ENCODE measurements around the gene JPT2.

JPT2 gene

DNA sequence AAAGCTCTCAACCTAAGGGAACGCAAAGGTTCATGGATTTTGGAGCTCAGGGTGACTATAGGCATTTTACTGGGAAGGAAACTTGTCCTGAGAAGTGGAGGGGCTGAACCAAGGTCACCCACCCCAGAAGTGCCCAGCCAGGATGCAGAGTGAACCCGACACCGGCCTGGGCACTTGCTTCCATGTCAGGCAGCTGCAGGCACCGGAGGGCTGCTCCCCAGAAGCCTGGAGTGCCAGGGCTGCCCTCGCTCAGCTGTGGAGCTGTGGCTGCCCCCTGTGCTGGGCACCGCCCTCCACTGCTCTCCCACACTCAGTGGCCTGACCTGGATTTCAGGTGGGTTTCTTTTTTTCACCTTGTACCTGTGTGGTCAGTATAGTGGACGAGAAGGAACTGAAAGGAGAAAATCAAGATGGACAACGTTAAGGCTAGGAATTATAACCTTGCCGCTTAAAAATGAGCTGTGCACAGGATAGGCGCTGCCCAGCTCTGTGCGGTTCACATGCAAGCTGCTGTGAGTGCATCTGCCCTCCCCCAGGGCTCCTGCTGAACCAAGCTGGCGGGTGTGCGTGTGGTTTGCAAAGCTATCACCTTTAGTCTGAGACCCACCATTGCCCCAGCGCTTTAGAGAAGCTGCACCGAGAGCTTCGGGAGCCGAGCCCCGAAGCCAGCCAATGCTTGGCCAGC is 30.1 kb downstream of the JPT2 start:
- TF ChIP-seq CTCF (IDR thresholded peaks at IDR 0.05; ENCODE audit: low read depth, low read length), result no peak
- H3K4me3 ChIP-seq (ENCODE audit: low read depth, low read length), result peak overlapping the region; percentile 13

DNA sequence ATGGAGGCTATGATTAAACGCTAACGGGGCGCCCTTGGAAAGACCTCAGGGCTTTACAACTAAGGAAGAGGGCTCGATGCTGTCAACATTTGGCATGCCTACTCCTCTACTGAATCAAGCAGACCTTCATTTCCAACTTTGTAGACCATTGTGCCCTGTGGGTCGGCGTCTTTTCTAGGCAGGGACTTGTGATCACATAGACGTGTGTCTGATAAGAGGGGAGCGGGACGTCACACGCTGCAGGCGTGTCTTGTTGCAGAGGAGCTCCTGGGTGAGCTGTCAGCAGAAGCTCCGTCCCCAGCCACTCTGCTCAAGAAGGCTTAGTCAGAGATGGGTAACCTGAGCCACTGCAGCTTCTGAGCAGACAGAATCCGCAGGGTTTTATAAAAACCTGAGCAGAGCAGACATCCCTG is 30.7 kb downstream of the JPT2 start:
- no peak for TF ChIP-seq CTCF (IDR thresholded peaks at IDR 0.05; ENCODE audit: low read depth, low read length)
- H3K4me3 ChIP-seq (ENCODE audit: low read depth, low read length), result no peak overlapping the region

GRCh38 chr16:1709356-1709755 is 31.3 kb downstream of the JPT2 start:
- no peak for TF ChIP-seq CTCF (IDR thresholded peaks at IDR 0.05; ENCODE audit: low read depth, low read length)
- no peak overlapping the region for H3K4me3 ChIP-seq (ENCODE audit: low read depth, low read length)

DNA sequence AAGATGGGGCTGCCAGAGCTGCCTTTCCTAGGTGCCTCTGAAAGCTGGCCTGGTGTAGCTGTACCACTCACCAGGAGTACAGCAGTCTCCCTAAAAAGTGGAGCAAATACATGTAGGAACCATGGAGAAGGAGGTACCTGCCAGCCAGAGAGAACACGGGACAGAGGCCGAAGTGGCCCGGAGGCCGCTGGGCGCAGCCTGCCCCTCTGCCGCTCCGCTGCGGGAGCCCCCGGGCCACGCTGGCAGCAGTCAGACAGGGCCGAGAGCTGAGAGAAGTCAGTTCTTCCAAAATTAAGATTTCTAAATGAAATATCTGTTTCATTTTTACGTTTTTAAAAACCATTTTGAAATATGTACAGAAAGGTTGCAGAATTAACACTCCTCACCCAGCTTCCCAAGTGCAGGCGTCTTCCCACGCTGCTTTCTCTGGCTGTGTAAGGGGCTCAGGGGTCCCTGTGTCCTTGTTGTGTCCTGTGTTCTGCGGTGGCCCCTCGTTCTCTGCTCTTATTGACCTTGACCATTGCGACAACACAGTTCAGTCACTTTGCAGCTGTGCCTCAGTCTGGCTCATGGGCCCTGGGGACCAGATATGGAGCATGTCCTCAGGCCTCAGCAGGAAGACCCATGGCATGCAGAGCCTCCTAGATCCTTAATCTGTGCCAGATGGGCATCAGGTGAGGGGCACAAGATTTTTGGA is 32.9 kb downstream of the JPT2 start:
- TF ChIP-seq CTCF (IDR thresholded peaks at IDR 0.05; ENCODE audit: low read depth, low read length), result no peak
- no peak overlapping the region for H3K4me3 ChIP-seq (ENCODE audit: low read depth, low read length)

DNA sequence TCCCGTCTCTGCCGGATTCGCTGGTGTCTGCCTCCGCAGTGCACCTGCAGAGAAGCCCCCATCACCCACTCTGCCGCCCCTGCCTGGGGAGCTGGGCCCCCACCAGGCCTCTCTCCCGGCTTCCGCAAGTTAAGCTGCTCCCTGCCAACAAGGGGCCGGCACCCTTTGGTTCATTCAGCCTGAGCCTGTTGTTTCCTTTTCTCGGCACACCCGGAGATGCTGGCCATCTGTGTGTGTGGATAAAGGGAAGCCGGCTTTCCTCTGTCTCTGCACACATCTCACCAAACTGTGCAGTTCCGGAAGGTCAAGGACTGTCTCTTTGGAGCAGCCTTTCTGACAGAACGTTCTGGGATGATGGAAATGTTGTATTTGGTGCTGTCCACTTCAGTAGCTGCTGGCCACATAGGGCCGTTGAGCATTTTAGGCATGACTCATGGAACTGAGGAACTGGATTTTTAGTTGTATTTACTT is 34.7 kb downstream of the JPT2 start:
- H3K4me3 ChIP-seq (ENCODE audit: low read depth, low read length), result no peak overlapping the region
- no peak for TF ChIP-seq CTCF (IDR thresholded peaks at IDR 0.05; ENCODE audit: low read depth, low read length)

GRCh38 chr16:1713331-1713730 is 35.3 kb downstream of the JPT2 start:
- no peak overlapping the region for H3K4me3 ChIP-seq (ENCODE audit: low read depth, low read length)
- no peak for TF ChIP-seq CTCF (IDR thresholded peaks at IDR 0.05; ENCODE audit: low read depth, low read length)

- no peak for TF ChIP-seq CTCF (IDR thresholded peaks at IDR 0.05; ENCODE audit: low read depth, low read length)
- H3K4me3 ChIP-seq (ENCODE audit: low read depth, low read length), result no peak overlapping the region
These were observed 35.9 kb downstream of the JPT2 start for GRCh38 chr16:1713933-1714332.

All from WI38 (cell line).